Measurements from ENCODE around the gene SKI. TPM values are rescaled to one million over a fixed set of nuclear protein-coding genes. Genes with fewer than 3 reads are reported as not detected.
A peak's percentile ranks its signal among the peaks of the same experiment; 100 is the strongest.

The SKI gene
- total and polyA plus RNA-seq, 2 experiments from 2014 or later, result 9.3 to 66.8 TPM

DNA sequence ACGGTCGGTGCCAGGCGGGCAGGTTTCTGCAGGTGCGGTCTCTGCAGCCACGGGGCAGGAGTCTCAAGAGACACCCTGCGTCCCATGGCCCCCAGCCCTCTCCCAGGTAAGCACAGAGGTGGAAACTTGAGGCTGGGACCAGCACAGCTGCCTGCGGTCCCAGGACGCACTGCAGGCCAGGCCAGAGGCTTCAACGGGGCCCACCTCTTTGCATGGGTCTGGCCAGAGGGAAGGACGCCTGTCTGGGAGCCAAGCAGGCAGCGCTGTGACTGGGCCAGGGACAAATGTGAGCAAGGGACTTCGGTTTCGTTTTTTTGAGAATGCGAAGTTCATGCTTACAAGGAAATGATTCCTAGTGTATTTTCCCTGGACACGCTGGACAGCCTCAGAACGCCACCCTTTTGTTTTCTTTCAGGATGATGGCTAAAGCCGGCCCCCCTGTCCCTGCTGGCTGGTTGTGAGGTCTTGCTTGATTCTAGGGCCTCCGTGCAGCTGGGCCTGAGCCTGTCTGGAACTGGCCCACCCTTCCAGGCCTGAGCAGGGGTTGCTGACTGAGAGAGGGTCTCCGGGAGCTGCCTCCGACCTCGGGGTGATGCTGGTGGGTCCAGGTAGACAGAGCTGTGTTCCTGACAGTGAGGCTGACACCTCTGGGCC is 124.9 kb downstream of the SKI start:
- DNase-seq (ENCODE audit: low spot score), result no peak
- Histone ChIP-seq H3K79me2 (replicated peaks; ENCODE audit: insufficient read depth) (no peaks in the 10 kb centered on the region), H3K27ac (ENCODE audit: low read depth) (0 out of 2 replicates have a peak overlapping the region, but pooled peaks have one; percentile 26), H3K27me3 (ENCODE audit: insufficient read depth) (no peaks in the 10 kb centered on the region), H3K9me2 (ENCODE audit: insufficient read depth) (no peaks in the 10 kb centered on the region), H3K4me2 (no peak overlapping the region), H4K20me1 (replicated peaks; ENCODE audit: insufficient read depth) (no peaks in the 10 kb centered on the region), H3F3A (replicated peaks; ENCODE audit: low read depth) (0 out of 2 replicates have a peak, but pooled peaks cover 3% of the 10 kb centered on the region), H2AFZ (no peak overlapping the region), H3K4me1 (ENCODE audit: insufficient read depth) (no peaks in the 10 kb centered on the region), H3K4me3 (no peak overlapping the region), H3K36me3 (ENCODE audit: insufficient read depth) (no peaks in the 10 kb centered on the region)
- TF ChIP-seq STAT1 (IDR thresholded peaks at IDR 0.05; ENCODE audit: unreplicated experiment) (no peak), ZNF331 (CRISPR knock-in tag; IDR thresholded peaks at IDR 0.05; ENCODE audit: low read depth) (no peak), EZH2 (IDR thresholded peaks at IDR 0.05; ENCODE audit: low read depth, unreplicated experiment) (no peak), EZH2phosphoT487 (IDR thresholded peaks at IDR 0.05; ENCODE audit: unreplicated experiment) (no peak), JUNB (IDR thresholded peaks at IDR 0.05; ENCODE audit: unreplicated experiment) (no peak), CREB1 (CRISPR knock-in tag; IDR thresholded peaks at IDR 0.05; ENCODE audit: low read depth) (no peak)
- TF ChIP-seq, protein P1, sequence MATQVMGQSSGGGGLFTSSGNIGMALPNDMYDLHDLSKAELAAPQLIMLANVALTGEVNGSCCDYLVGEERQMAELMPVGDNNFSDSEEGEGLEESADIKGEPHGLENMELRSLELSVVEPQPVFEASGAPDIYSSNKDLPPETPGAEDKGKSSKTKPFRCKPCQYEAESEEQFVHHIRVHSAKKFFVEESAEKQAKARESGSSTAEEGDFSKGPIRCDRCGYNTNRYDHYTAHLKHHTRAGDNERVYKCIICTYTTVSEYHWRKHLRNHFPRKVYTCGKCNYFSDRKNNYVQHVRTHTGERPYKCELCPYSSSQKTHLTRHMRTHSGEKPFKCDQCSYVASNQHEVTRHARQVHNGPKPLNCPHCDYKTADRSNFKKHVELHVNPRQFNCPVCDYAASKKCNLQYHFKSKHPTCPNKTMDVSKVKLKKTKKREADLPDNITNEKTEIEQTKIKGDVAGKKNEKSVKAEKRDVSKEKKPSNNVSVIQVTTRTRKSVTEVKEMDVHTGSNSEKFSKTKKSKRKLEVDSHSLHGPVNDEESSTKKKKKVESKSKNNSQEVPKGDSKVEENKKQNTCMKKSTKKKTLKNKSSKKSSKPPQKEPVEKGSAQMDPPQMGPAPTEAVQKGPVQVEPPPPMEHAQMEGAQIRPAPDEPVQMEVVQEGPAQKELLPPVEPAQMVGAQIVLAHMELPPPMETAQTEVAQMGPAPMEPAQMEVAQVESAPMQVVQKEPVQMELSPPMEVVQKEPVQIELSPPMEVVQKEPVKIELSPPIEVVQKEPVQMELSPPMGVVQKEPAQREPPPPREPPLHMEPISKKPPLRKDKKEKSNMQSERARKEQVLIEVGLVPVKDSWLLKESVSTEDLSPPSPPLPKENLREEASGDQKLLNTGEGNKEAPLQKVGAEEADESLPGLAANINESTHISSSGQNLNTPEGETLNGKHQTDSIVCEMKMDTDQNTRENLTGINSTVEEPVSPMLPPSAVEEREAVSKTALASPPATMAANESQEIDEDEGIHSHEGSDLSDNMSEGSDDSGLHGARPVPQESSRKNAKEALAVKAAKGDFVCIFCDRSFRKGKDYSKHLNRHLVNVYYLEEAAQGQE (IDR thresholded peaks at IDR 0.05; ENCODE audit: unreplicated experiment), result no peak
- TF ChIP-seq, protein P2, sequence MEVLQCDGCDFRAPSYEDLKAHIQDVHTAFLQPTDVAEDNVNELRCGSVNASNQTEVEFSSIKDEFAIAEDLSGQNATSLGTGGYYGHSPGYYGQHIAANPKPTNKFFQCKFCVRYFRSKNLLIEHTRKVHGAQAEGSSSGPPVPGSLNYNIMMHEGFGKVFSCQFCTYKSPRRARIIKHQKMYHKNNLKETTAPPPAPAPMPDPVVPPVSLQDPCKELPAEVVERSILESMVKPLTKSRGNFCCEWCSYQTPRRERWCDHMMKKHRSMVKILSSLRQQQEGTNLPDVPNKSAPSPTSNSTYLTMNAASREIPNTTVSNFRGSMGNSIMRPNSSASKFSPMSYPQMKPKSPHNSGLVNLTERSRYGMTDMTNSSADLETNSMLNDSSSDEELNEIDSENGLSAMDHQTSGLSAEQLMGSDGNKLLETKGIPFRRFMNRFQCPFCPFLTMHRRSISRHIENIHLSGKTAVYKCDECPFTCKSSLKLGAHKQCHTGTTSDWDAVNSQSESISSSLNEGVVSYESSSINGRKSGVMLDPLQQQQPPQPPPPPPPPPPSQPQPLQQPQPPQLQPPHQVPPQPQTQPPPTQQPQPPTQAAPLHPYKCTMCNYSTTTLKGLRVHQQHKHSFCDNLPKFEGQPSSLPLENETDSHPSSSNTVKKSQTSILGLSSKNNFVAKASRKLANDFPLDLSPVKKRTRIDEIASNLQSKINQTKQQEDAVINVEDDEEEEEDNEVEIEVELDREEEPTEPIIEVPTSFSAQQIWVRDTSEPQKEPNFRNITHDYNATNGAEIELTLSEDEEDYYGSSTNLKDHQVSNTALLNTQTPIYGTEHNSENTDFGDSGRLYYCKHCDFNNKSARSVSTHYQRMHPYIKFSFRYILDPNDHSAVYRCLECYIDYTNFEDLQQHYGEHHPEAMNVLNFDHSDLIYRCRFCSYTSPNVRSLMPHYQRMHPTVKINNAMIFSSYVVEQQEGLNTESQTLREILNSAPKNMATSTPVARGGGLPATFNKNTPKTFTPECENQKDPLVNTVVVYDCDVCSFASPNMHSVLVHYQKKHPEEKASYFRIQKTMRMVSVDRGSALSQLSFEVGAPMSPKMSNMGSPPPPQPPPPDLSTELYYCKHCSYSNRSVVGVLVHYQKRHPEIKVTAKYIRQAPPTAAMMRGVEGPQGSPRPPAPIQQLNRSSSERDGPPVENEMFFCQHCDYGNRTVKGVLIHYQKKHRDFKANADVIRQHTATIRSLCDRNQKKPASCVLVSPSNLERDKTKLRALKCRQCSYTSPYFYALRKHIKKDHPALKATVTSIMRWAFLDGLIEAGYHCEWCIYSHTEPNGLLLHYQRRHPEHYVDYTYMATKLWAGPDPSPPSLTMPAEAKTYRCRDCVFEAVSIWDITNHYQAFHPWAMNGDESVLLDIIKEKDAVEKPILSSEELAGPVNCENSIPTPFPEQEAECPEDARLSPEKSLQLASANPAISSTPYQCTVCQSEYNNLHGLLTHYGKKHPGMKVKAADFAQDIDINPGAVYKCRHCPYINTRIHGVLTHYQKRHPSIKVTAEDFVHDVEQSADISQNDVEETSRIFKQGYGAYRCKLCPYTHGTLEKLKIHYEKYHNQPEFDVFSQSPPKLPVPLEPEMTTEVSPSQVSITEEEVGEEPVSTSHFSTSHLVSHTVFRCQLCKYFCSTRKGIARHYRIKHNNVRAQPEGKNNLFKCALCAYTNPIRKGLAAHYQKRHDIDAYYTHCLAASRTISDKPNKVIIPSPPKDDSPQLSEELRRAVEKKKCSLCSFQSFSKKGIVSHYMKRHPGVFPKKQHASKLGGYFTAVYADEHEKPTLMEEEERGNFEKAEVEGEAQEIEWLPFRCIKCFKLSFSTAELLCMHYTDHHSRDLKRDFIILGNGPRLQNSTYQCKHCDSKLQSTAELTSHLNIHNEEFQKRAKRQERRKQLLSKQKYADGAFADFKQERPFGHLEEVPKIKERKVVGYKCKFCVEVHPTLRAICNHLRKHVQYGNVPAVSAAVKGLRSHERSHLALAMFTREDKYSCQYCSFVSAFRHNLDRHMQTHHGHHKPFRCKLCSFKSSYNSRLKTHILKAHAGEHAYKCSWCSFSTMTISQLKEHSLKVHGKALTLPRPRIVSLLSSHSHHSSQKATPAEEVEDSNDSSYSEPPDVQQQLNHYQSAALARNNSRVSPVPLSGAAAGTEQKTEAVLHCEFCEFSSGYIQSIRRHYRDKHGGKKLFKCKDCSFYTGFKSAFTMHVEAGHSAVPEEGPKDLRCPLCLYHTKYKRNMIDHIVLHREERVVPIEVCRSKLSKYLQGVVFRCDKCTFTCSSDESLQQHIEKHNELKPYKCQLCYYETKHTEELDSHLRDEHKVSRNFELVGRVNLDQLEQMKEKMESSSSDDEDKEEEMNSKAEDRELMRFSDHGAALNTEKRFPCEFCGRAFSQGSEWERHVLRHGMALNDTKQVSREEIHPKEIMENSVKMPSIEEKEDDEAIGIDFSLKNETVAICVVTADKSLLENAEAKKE (CRISPR knock-in tag; IDR thresholded peaks at IDR 0.05), result no peak
- TF ChIP-seq, protein P3, sequence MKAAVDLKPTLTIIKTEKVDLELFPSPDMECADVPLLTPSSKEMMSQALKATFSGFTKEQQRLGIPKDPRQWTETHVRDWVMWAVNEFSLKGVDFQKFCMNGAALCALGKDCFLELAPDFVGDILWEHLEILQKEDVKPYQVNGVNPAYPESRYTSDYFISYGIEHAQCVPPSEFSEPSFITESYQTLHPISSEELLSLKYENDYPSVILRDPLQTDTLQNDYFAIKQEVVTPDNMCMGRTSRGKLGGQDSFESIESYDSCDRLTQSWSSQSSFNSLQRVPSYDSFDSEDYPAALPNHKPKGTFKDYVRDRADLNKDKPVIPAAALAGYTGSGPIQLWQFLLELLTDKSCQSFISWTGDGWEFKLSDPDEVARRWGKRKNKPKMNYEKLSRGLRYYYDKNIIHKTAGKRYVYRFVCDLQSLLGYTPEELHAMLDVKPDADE (IDR thresholded peaks at IDR 0.05), result no peak
- Mint-ChIP-seq H3K27ac (peak overlapping the region; percentile 72; the same call in 1 of the 2 replicates), H3K27me3 (ENCODE audit: insufficient read depth, low read depth, poor library complexity) (peaks cover 10% of the 10 kb centered on the region), H3K9me3 (peaks cover 3% of the 10 kb centered on the region; the same call in 1 of the 3 replicates), H3K4me1 (peaks cover 2% of the 10 kb centered on the region; the same call in 2 of the 3 replicates), H3K36me3 (ENCODE audit: low read depth) (no peaks in the 10 kb centered on the region; the same call in 2 of the 3 replicates), H3K4me3 (no peak overlapping the region)
- ATAC-seq, result no peak

All from GM23338 (cell line).